ENCODE measurements around the gene GJA4.
"Not testable (repeated sequence)": the region's sequence is repeated elsewhere in the genome, so short reads cannot be mapped to it uniquely, and the experiment has no call there.

Gene GJA4

GRCh38 chr1:34794001-34794789 is 1.4 kb downstream of the GJA4 start:
- DNase-seq: no peak

- DNase-seq: no peak
Observed at GRCh38 chr1:34794790-34795180, 2.0 kb downstream of the GJA4 start.

GRCh38 chr1:34795916-34796315 is 3.1 kb downstream of the GJA4 start:
- no peak for DNase-seq

- no peak for DNase-seq
Observed at GRCh38 chr1:34796990-34797389, 4.2 kb downstream of the GJA4 start.

GRCh38 chr1:34800214-34800613 is 7.4 kb downstream of the GJA4 start:
- no peak for DNase-seq

- DNase-seq: no peak
Observed at GRCh38 chr1:34803770-34804169, 11.0 kb downstream of the GJA4 start.

GRCh38 chr1:34806396-34806795 is 13.6 kb downstream of the GJA4 start:
- DNase-seq: no peak

- no peak for DNase-seq
Observed at GRCh38 chr1:34808051-34808810, 15.4 kb downstream of the GJA4 start.

GRCh38 chr1:34810781-34811180 is 18.0 kb downstream of the GJA4 start:
- DNase-seq: not testable (repeated sequence)

GRCh38 chr1:34816332-34816731 is 23.5 kb downstream of the GJA4 start:
- DNase-seq: no peak

GRCh38 chr1:34816778-34817177 is 24.0 kb downstream of the GJA4 start:
- no peak for DNase-seq

GRCh38 chr1:34818862-34819261 is 26.1 kb downstream of the GJA4 start:
- DNase-seq: not testable (repeated sequence)

GRCh38 chr1:34822202-34822601 is 29.4 kb downstream of the GJA4 start:
- no peak for DNase-seq

GRCh38 chr1:34824817-34825454 is 32.1 kb downstream of the GJA4 start:
- DNase-seq: no peak

GRCh38 chr1:34825455-34826091 is 32.8 kb downstream of the GJA4 start:
- no peak for DNase-seq

GRCh38 chr1:34827341-34827941 is 34.6 kb downstream of the GJA4 start:
- no peak for DNase-seq

- no peak for DNase-seq
Observed at GRCh38 chr1:34828611-34829010, 35.8 kb downstream of the GJA4 start.

- no peak for DNase-seq
Observed at GRCh38 chr1:34829250-34829649, 36.5 kb downstream of the GJA4 start.

- DNase-seq: no peak
Observed at GRCh38 chr1:34831721-34832246, 39.0 kb downstream of the GJA4 start.

GRCh38 chr1:34833711-34834110 is 40.9 kb downstream of the GJA4 start:
- DNase-seq: no peak

- no peak for DNase-seq
Observed at GRCh38 chr1:34839526-34840305, 46.9 kb downstream of the GJA4 start.

- no peak for DNase-seq
Observed at GRCh38 chr1:34840426-34840825, 47.6 kb downstream of the GJA4 start.
